ENCODE results near the gene ERC2. TPM values are rescaled to one million over a fixed set of nuclear protein-coding genes. Genes with fewer than 3 reads are reported as not detected.

The ERC2 gene
- total and polyA plus RNA-seq, 2 of the 8 experiments (the other 6 are each of a cell fraction or from before 2014, with no cell fraction given) = 16.4 to 22.8 TPM

DNA sequence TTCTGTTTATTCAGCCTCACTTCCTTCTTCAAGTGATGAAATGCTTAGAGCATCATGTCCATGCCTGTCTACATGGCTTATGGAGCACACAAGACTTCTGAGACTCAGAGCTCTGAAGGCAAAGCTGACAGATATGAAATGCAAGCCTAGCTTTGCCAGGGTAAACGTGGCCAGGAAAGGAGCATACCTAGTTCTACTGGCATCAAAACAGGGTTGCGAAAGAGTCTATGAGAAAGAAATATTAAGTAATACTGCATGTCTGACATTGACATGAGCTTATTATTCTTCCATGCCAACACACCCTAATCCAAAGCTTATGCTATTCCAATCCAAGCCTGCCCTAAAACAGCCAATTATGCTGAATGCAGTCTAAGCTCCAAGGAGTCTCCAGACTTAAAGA lies 391.5 kb downstream of the ERC2 start (continued):
- TF ChIP-seq, protein P1, sequence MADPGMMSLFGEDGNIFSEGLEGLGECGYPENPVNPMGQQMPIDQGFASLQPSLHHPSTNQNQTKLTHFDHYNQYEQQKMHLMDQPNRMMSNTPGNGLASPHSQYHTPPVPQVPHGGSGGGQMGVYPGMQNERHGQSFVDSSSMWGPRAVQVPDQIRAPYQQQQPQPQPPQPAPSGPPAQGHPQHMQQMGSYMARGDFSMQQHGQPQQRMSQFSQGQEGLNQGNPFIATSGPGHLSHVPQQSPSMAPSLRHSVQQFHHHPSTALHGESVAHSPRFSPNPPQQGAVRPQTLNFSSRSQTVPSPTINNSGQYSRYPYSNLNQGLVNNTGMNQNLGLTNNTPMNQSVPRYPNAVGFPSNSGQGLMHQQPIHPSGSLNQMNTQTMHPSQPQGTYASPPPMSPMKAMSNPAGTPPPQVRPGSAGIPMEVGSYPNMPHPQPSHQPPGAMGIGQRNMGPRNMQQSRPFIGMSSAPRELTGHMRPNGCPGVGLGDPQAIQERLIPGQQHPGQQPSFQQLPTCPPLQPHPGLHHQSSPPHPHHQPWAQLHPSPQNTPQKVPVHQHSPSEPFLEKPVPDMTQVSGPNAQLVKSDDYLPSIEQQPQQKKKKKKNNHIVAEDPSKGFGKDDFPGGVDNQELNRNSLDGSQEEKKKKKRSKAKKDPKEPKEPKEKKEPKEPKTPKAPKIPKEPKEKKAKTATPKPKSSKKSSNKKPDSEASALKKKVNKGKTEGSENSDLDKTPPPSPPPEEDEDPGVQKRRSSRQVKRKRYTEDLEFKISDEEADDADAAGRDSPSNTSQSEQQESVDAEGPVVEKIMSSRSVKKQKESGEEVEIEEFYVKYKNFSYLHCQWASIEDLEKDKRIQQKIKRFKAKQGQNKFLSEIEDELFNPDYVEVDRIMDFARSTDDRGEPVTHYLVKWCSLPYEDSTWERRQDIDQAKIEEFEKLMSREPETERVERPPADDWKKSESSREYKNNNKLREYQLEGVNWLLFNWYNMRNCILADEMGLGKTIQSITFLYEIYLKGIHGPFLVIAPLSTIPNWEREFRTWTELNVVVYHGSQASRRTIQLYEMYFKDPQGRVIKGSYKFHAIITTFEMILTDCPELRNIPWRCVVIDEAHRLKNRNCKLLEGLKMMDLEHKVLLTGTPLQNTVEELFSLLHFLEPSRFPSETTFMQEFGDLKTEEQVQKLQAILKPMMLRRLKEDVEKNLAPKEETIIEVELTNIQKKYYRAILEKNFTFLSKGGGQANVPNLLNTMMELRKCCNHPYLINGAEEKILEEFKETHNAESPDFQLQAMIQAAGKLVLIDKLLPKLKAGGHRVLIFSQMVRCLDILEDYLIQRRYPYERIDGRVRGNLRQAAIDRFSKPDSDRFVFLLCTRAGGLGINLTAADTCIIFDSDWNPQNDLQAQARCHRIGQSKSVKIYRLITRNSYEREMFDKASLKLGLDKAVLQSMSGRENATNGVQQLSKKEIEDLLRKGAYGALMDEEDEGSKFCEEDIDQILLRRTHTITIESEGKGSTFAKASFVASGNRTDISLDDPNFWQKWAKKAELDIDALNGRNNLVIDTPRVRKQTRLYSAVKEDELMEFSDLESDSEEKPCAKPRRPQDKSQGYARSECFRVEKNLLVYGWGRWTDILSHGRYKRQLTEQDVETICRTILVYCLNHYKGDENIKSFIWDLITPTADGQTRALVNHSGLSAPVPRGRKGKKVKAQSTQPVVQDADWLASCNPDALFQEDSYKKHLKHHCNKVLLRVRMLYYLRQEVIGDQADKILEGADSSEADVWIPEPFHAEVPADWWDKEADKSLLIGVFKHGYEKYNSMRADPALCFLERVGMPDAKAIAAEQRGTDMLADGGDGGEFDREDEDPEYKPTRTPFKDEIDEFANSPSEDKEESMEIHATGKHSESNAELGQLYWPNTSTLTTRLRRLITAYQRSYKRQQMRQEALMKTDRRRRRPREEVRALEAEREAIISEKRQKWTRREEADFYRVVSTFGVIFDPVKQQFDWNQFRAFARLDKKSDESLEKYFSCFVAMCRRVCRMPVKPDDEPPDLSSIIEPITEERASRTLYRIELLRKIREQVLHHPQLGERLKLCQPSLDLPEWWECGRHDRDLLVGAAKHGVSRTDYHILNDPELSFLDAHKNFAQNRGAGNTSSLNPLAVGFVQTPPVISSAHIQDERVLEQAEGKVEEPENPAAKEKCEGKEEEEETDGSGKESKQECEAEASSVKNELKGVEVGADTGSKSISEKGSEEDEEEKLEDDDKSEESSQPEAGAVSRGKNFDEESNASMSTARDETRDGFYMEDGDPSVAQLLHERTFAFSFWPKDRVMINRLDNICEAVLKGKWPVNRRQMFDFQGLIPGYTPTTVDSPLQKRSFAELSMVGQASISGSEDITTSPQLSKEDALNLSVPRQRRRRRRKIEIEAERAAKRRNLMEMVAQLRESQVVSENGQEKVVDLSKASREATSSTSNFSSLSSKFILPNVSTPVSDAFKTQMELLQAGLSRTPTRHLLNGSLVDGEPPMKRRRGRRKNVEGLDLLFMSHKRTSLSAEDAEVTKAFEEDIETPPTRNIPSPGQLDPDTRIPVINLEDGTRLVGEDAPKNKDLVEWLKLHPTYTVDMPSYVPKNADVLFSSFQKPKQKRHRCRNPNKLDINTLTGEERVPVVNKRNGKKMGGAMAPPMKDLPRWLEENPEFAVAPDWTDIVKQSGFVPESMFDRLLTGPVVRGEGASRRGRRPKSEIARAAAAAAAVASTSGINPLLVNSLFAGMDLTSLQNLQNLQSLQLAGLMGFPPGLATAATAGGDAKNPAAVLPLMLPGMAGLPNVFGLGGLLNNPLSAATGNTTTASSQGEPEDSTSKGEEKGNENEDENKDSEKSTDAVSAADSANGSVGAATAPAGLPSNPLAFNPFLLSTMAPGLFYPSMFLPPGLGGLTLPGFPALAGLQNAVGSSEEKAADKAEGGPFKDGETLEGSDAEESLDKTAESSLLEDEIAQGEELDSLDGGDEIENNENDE (IDR thresholded peaks at IDR 0.05; ENCODE audit: insufficient replicate concordance, low read length) = no peak
- 0 out of 2 replicates have a peak, but pooled peaks have one; percentile 3 for TF ChIP-seq CEBPB (IDR thresholded peaks at IDR 0.05; ENCODE audit: low read depth, low read length)

All from H1 (cell line).